Stimulated activated CD8-positive, alpha-beta memory T cell treated with anti-CD3 and anti-CD28 coated beads, Interleukin-7, amount 100 ng/mL, for 24 hours (primary cell): ENCODE measurements around the gene FBXO21.
"Not testable (repeated sequence)": the region's sequence is repeated elsewhere in the genome, so short reads cannot be mapped to it uniquely, and the experiment has no call there.

Experiments used
- DNase-seq: peaks from one replicate; pipeline ENCODE4 v3.0.0-alpha.2; 2020; ENCODE audit warnings: low read depth

FBXO21 gene

DNA sequence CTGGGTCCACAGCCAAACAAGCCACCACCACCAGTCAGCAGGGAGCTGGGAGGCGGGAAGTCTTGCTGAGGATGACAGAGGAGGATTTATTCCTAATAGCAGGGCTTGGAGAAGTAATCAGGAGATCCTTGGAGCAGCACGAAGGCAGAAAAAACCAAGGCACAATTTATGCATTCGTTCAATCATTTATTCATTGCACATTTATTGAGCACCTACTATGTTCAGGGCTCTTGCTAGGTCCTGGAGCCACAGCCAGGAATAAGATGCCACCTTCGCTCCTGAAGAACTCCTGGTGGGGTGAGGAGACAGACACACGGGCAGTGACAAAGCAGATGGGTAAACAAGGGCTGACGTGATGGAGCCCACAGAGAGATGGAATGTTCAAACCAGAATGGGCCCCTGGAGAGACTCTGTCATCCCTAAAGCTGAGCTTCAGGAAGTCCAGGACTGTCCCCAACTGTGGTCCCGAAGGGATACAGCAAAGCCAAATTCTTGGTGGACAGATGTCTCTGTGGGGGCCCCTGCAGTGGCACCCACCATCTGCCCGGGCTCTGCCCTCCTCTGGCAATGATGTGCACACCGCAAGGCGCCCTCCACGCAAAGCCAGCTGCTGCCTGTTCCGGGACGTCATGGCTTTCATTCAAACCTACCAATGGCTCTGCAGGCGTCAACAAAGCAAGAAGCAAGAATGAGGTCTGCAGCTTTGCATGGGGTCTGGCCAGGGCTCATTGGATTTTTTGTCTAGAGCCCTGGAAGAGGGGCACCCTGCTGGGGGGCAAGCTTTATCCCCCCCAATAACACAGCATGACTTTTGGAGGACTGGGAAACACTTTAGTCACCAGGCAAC, 88.1 kb downstream of the FBXO21 start:
- DNase-seq, result no peak

DNA sequence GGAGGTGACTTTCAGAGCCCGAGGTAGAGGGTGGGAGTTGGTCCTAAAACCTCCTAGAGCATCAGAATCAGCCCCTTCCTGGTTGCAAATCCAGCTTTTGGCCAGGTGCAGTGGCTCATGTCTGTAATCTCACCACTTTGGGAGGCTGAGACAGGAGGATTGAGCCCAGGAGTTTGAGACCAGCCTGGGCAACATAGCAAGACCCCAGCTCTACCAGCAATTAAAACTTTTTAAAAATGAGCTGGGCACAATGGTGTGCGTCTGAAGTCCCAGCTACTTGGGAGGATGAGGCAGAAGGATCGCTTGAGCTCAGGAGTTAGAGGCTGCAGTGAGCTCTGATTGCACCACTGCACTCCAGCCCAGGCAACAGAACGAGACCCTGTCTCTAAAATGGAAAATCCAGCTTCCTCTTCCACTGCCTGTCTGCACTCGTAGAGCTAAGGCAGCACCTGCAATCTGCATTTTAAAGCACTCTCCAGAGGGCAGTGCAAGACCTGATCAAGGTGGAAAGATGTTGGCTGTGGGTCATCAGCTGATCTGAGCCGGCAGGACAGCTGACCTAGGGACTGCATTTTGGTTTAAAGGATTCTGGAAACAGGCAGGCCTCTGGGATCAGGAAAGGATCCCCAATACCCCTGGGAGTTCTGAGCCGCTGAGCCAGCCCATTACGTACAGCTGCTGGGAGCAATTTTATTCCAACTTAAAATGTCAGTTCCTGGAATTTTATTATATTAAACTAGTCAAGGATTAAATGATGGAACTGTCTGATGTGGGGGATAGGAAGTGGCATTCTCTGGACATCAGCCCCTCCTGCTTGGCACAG, 89.2 kb downstream of the FBXO21 start:
- DNase-seq, result no peak

DNA sequence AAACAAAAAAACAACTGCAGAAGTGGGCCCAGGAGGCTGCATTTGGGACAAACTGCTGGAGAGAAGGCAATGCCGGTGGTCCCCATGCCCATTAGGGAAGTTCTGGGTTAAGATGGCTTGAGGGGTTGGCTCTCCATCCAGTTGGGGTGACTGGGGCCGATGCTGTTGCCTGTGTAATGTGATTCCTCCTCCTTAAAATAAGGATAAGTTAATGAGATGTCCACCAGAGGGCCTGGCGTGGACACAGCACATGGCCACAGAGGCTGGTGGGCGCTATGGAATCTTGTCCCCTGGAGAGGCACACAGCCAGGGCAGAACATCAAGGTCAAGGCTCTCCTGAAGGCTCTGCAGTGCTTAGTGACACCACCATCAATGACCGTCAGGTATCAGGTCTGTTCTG, 90.0 kb downstream of the FBXO21 start:
- no peak for DNase-seq

GRCh38 chr12:117098361-117099217, 91.7 kb downstream of the FBXO21 start:
- DNase-seq, result no peak

GRCh38 chr12:117098024-117098360, 92.3 kb downstream of the FBXO21 start:
- no peak for DNase-seq

DNA sequence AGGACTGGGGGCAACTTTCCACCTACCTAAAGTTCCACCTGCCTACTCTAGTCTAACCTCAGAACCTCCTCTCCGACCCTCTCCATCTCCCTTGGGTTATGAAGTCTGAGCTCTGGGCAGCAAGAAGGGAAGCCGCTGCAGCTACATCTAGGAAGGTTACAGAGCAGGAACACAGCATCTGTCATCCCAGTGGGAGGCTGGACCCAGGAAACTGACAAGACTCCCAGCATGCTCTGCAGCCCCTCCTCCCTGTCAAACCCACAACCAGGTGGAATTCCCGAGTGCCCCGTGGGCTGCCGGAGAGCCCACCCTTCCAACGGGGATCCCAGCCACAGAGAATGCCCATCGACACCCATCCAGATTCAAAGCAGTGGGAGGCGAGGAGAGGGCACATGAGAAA, 93.1 kb downstream of the FBXO21 start:
- no peak for DNase-seq

DNA sequence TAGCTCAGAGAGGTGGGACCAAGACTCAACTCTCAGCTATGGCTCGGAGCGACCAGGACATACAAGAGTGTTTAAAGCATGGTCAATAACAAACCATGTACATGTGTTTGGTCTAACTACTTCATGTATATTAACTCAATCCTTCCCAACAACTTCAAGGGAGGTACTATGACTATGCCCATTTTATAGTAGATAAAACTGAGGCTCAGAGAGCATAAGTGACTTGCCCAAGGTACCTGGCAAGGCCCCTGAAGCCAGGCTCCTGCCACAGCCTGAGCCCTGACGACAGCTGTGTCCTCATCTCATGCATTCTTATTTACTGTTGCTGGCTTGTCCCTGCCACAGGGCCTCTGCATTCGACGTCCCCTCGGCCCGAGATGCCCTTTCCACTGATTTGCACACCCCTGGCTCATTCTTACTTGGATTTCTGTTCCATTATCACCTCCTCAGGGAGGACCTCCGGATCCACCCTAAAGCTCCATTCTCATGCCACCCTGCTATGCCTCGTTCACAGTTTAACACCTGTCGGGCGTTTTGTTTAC, 93.7 kb downstream of the FBXO21 start:
- no peak for DNase-seq

DNA sequence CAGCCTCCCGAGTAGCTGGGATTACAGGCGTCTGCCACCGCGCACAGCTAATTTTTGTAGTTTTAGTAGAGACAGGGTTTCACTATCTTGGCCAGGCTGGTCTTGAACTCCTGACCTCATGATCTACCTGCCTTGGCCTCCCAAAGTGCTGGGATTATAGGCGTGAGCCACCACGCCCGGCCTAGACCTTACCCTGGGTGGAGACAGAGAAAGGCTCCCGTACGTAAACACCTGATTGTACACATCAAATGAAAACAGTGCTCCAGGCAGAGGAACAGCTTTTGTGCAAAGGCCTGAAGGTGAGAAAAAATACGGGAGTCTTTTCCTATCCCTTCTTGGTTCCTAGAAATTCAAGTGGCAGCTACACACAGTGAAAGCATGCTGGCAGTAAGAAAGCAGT, 95.1 kb downstream of the FBXO21 start:
- DNase-seq, result not testable (repeated sequence)

GRCh38 chr12:117093918-117094630, 96.2 kb downstream of the FBXO21 start:
- DNase-seq, result no peak

GRCh38 chr12:117093431-117093830, 96.8 kb downstream of the FBXO21 start:
- no peak for DNase-seq

DNA sequence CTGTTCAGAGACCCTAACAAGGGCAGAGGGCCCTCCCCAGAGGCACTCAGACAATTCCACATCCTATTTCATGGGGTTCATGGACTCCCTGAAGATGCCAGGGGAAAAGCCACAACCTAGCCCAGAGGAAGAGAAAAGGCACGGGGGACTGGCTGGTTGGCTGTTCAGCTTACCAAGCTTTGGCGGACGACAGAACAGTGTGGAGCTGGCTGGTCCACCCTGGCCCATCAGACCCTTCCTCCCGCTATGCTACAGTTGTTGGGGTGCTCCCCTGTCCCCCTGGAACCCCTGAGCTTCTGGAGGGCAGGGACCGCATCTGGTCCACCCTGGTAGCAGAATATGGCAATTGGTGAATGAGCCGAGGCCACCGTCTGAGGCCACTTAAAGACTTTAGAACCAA, 97.4 kb downstream of the FBXO21 start:
- DNase-seq, result no peak

- no peak for DNase-seq
These were observed 97.8 kb downstream of the FBXO21 start for GRCh38 chr12:117092511-117092780.
